Central memory CD8-positive, alpha-beta T cell (primary cell): Measurements from ENCODE around the gene FAM107B.

Source experiments
- ATAC-seq: fragments of 150-1000 bp; cut with Tn5 transposase; replicated peaks from 2 replicates; pipeline ENCODE4 v1.10.0; 2022; ENCODE audit warnings: mild to moderate bottlenecking, moderate FRiP score, moderate number of reproducible peaks; ENCODE audit not compliant: poor library complexity, severe bottlenecking; ENCODE audit errors: extremely low read depth
- DNase-seq, 2 donors: peaks; one replicate each; pipeline ENCODE4 v3.0.0; 2021; ENCODE audit warnings: low spot score in 2 of 2
- H3K27ac Mint-ChIP-seq: one replicate; pipeline ENCODE4 v1.8.0; 2022; ENCODE audit warnings: low read depth, mild to moderate bottlenecking, moderate library complexity, mixed read lengths
- H3K27me3 Mint-ChIP-seq: one replicate; pipeline ENCODE4 v1.8.0; 2022; ENCODE audit warnings: mixed read lengths
- H3K36me3 Mint-ChIP-seq: one replicate; pipeline ENCODE4 v1.8.0; 2022; ENCODE audit warnings: mild to moderate bottlenecking, moderate library complexity, mixed read lengths; ENCODE audit not compliant: insufficient read depth
- H3K4me1 Mint-ChIP-seq: one replicate; pipeline ENCODE4 v1.8.0; 2022; ENCODE audit warnings: mixed read lengths
- H3K4me3 Mint-ChIP-seq: one replicate; pipeline ENCODE4 v1.8.0; 2022; ENCODE audit warnings: mild to moderate bottlenecking, moderate library complexity, mixed read lengths
- H3K9me3 Mint-ChIP-seq: one replicate; pipeline ENCODE4 v1.8.0; 2022; ENCODE audit warnings: mixed read lengths

FAM107B gene

DNA sequence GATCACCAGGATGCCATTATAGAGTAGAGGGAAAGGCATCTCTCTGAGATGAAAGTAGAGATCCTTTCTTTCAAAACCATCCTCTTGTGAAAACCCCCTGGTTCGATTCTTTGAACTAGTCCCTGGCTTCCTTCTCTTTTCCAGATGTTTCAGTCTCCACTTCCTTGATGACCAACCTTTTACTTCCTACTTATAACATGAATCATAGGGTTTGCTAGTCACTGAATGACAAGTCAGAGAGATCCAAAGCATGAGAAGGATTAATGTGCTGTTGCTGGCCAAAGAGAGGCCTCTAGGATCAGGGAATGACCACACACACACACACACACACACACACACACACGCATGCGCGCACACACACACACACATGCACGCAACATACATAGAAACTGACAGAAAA, 282.9 kb downstream of the FAM107B start:
- H3K4me1 Mint-ChIP-seq: no peaks in the 10 kb centered on the region
- no peak overlapping the region for H3K27ac Mint-ChIP-seq
- H3K36me3 Mint-ChIP-seq: peaks cover 2% of the 10 kb centered on the region
- DNase-seq: no peak
- ATAC-seq: no peak
- H3K27me3 Mint-ChIP-seq: peaks cover 9% of the 10 kb centered on the region
- H3K9me3 Mint-ChIP-seq: no peaks in the 10 kb centered on the region
- no peak overlapping the region for H3K4me3 Mint-ChIP-seq

DNA sequence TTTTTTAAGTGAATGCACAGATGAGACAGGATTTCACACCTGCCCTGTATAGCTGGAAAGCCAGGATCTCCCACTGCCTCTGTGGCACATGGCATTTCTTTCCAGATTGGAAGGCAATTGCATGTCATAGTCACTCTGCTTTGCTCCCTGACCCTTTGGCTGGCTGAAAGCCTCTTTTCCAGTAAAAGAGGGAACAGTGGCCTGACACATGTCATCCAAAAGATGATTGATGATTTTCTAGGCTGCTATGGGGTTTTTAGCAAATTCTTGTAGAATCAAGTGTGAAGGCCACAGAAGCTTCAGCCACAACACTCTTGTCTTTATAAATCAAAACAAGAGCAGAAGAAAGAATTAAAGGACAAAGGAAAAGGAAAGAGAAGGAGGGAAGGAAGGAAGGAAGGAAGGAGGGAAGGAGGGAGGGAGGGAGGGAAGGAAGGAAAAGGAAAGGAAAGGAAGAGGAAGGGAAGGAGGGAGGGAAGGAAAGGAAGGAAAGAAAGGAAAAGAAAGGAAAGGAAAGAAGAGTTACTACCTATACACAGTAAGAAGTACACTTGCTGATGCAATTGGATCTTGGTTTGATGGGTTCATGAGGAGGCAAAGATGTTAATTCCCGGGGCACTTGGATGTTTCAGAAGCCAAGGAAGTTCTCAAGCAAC, 285.0 kb downstream of the FAM107B start:
- H3K27ac Mint-ChIP-seq: no peak overlapping the region
- DNase-seq: no peak
- peaks cover 30% of the 10 kb centered on the region for H3K27me3 Mint-ChIP-seq
- ATAC-seq: no peak
- peaks cover 2% of the 10 kb centered on the region for H3K36me3 Mint-ChIP-seq
- no peak overlapping the region for H3K4me3 Mint-ChIP-seq
- no peaks in the 10 kb centered on the region for H3K9me3 Mint-ChIP-seq
- no peaks in the 10 kb centered on the region for H3K4me1 Mint-ChIP-seq

DNA sequence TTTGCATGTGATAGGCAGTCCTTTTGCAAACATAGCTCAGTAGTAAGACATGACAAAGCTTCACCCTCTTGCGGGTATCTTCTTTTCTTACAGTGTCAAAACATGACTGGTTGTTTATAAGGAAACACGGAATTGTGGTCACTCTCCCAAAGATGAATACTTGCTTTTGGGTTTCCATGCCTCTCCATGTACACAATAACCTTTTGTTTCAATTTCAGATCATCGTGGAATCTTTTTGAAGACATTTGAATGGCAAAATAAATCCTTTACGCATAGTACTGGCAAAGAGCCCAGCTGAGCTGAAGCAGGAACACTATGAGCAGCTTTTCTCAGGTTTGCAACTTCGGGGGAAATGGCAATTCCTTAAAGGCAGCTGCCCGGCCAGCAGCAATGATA, 287.2 kb downstream of the FAM107B start:
- H3K36me3 Mint-ChIP-seq: no peaks in the 10 kb centered on the region
- H3K27ac Mint-ChIP-seq: no peak overlapping the region
- DNase-seq: no peak
- H3K9me3 Mint-ChIP-seq: no peaks in the 10 kb centered on the region
- H3K4me3 Mint-ChIP-seq: no peak overlapping the region
- H3K27me3 Mint-ChIP-seq: peaks cover 48% of the 10 kb centered on the region
- ATAC-seq: no peak
- H3K4me1 Mint-ChIP-seq: no peaks in the 10 kb centered on the region

DNA sequence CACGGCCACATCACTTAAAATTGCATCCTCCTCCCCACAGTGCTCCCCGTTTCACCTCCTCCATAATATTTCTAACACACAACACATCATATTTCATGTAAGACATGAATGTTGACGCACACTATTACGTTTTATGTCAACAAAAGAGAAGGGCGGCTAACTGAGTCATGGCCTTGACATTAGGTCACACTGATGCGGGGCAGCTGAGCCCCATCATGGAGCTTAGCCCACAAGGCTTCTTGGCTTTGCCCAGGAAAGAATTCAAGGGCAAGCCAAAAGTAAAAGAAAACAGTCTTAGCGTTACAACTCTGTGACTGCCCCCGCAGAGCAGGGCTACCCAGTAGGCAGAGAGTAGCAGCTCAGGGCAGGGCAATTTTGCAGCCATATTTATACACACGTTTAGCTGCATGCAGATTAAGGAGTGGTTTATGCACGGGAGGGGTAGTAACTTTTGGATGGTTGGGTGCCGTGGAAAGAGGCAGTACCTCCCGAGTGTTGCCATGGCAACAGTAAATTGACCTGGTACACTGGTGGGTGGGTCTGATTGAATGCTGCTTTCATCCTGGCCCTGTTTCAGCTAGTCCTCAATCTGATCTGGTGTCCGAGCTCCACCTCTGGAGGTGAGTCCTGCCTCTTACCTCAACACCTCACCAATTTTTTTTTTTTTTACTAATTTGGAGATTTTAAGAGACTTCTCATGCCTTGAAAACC, 287.8 kb downstream of the FAM107B start:
- H3K27me3 Mint-ChIP-seq: peaks cover 48% of the 10 kb centered on the region
- H3K4me3 Mint-ChIP-seq: no peak overlapping the region
- H3K36me3 Mint-ChIP-seq: no peaks in the 10 kb centered on the region
- DNase-seq (no peak), ATAC-seq (no peak)
- no peak overlapping the region for H3K27ac Mint-ChIP-seq
- H3K9me3 Mint-ChIP-seq: no peaks in the 10 kb centered on the region
- no peaks in the 10 kb centered on the region for H3K4me1 Mint-ChIP-seq

DNA sequence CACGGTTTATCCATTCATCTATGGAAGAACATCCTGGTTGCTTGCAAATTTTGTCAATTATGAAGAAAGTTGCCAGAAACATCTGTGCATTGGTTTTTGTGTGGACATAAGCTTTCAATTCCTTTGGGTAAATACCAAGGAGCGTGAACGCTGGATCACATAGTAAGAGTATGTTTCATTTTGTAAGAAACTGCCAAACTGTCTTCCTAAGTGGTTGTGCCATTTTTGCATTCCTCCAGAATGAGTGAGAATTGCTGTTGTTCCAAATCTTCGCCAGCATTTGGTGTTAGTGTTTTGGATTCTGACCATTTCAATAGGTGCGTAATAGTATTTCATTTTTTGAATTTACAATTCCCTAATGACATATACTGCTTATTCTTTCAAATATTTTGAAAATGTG, 288.7 kb downstream of the FAM107B start:
- Mint-ChIP-seq H3K27ac (no peak overlapping the region), H3K4me1 (no peaks in the 10 kb centered on the region), H3K36me3 (no peaks in the 10 kb centered on the region), H3K4me3 (no peak overlapping the region), H3K9me3 (no peaks in the 10 kb centered on the region), H3K27me3 (peaks cover 48% of the 10 kb centered on the region)
- ATAC-seq (no peak), DNase-seq (no peak)

DNA sequence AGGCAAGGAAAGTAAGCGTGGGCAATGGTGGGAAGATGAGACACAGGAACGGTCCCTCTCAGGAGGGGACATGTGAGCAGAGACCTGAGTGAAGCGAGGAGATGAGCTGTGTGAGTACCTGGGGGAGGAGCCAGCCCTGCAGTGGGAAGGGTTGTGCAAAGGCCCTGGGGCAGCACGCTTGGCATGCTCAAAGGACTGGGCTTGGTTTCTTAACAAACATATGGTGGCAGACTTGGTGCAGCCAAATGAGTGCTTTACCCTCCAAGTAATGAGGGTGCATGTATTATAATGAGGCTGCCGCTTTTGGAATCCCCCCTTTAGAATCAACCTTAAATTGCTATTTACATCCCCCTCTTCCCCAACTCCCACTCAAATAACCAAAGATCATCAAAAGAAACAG, 291.3 kb downstream of the FAM107B start:
- H3K27me3 Mint-ChIP-seq: peaks cover 51% of the 10 kb centered on the region
- no peak overlapping the region for H3K27ac Mint-ChIP-seq
- no peaks in the 10 kb centered on the region for H3K4me1 Mint-ChIP-seq
- no peak overlapping the region for H3K4me3 Mint-ChIP-seq
- H3K9me3 Mint-ChIP-seq: no peaks in the 10 kb centered on the region
- peaks cover 1% of the 10 kb centered on the region for H3K36me3 Mint-ChIP-seq
- DNase-seq (no peak), ATAC-seq (no peak)

DNA sequence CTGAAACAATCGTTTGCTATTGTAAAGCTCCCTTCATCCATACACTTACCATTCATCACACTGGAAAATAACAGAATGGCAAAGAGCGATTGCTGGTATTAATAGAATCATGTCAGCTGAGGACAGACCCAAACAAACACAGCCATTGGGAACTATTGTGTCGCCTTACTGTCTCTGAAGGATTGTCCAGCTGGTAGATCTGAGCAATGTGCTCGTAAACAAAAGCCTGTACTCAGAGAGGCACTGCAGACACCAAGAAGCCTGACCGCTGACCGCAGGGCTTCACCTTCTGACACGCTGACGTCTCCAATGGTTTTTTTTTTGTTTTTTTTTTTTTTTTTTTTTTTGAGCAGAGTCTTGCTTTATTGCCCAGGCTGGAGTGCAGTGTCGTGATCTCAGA, 292.9 kb downstream of the FAM107B start:
- H3K4me1 Mint-ChIP-seq: no peaks in the 10 kb centered on the region
- no peak overlapping the region for H3K27ac Mint-ChIP-seq
- peaks cover 1% of the 10 kb centered on the region for H3K36me3 Mint-ChIP-seq
- no peak overlapping the region for H3K4me3 Mint-ChIP-seq
- no peaks in the 10 kb centered on the region for H3K9me3 Mint-ChIP-seq
- no peak for ATAC-seq
- peaks cover 58% of the 10 kb centered on the region for H3K27me3 Mint-ChIP-seq
- DNase-seq: no peak

DNA sequence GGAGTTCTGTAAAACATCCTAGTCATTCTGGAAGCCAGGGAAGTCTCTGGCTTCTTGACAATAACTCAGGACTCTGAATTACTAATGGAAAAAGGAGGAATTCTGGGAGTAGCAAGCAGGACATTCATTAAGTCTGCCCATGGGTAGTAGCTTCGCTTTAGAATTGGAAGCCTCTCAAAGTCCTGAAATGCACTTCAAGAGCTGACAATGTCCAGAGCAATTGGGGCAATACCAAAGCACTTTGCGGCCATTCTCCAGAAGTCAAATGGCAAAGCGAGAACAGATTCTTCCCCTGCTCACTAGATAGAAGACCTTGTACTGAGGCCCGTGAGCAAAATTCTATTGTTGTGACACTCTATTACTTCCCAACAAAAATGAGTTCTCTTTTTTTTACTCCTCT, 293.7 kb downstream of the FAM107B start:
- peaks cover 1% of the 10 kb centered on the region for H3K36me3 Mint-ChIP-seq
- no peak overlapping the region for H3K4me3 Mint-ChIP-seq
- H3K4me1 Mint-ChIP-seq: no peaks in the 10 kb centered on the region
- H3K9me3 Mint-ChIP-seq: no peaks in the 10 kb centered on the region
- no peak for ATAC-seq
- DNase-seq: no peak
- peaks cover 57% of the 10 kb centered on the region for H3K27me3 Mint-ChIP-seq
- no peak overlapping the region for H3K27ac Mint-ChIP-seq

DNA sequence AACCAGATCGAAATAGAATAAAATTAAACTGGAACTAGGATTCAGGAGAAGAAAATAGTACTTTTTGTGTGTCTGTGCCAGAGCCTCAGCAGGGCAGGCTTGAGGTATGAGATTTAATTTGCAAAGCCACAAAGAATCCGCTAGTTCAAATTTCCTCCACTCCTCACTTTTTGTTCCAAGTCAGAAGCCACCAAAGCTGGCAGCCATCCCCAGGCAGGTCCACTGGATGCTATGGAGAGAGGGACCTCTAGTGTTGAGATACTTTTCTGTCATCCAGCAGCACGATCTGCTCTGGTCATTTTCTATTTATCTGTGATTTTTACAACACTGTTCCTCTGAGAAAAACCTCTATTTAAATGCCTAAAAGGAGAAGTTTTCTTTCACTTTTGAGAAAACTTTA, 296.1 kb downstream of the FAM107B start:
- no peak overlapping the region for H3K27ac Mint-ChIP-seq
- H3K4me1 Mint-ChIP-seq: no peaks in the 10 kb centered on the region
- DNase-seq: no peak
- H3K36me3 Mint-ChIP-seq: peaks cover 1% of the 10 kb centered on the region
- H3K27me3 Mint-ChIP-seq: peaks cover 54% of the 10 kb centered on the region
- no peaks in the 10 kb centered on the region for H3K9me3 Mint-ChIP-seq
- H3K4me3 Mint-ChIP-seq: no peak overlapping the region
- no peak for ATAC-seq

DNA sequence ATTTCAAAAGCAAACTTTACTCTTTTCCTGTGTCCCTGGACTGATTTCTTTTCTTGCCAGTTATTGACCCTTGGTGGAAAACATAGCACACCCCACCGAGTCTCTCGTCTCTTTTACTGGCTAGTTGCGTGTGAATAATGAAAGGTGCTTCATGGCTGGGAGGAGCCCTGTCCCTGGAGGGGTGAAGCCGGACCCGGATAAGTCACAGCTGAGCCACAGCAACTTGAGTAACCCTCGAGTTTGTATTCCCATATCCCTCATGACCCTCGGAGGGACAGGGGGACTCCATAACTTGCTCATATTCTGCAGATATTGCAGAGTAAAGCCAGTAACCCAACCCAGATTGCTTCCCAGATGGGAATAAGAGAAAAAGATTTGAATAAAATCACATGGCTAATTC, 296.5 kb downstream of the FAM107B start:
- H3K36me3 Mint-ChIP-seq: peaks cover 1% of the 10 kb centered on the region
- H3K27ac Mint-ChIP-seq: no peak overlapping the region
- no peak overlapping the region for H3K4me3 Mint-ChIP-seq
- peaks cover 52% of the 10 kb centered on the region for H3K27me3 Mint-ChIP-seq
- H3K9me3 Mint-ChIP-seq: no peaks in the 10 kb centered on the region
- DNase-seq (no peak), ATAC-seq (no peak)
- H3K4me1 Mint-ChIP-seq: no peaks in the 10 kb centered on the region

DNA sequence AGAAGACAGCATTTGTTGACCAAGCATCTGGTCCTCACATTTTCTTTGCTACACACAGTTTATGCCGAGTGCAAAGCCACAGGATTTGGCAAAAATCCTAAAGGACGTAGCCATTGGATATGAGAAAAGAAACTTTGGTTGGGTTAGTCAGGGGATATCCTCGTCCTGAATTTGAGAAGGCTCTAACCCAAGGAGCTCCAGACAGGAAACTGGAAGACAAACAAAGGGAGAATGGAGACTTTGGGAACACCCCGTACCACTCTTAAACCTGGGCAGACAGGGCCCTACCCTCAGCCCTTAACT, 297.3 kb downstream of the FAM107B start:
- ATAC-seq (no peak), DNase-seq (no peak)
- Mint-ChIP-seq H3K36me3 (peaks cover 1% of the 10 kb centered on the region), H3K9me3 (no peaks in the 10 kb centered on the region), H3K27me3 (peaks cover 57% of the 10 kb centered on the region), H3K4me1 (no peaks in the 10 kb centered on the region), H3K4me3 (no peak overlapping the region), H3K27ac (no peak overlapping the region)

DNA sequence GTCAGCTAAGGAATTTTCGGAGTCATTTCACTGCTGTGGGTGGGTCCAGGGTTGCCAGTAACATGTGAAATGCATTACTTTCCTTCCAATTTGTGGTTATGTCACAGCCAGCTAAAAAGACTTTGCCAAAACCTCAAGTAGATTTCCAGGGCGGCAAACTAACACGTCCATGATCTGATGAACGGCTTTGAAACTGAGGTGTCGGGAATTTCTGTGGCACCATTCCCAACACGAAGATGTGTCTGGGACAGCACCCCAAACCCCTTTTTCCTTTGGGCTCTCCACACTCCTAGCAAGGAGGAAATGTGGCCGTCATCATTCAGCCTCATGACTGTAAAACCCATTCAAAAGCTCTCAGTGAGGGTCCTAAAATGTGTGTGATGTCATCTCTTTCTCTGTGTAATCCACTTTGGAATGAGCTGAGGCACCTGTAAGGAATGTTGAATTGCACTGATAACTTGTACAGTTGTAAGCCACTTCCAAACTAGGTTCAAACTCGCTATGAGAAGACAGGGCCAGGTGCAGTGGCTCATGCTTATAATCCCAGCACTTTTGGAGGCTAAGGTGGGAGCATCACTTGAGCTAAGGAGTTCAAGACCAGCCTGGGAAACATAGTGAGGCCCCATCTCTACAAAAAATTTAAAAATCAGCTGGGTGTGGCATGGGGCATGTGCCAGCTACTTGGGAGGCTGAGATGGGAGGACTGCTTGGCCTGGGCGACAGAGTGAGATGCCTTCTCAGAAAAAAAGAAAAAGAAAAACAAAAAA, 297.9 kb downstream of the FAM107B start:
- Mint-ChIP-seq H3K27ac (no peak overlapping the region), H3K4me3 (no peak overlapping the region), H3K4me1 (no peaks in the 10 kb centered on the region), H3K9me3 (no peaks in the 10 kb centered on the region), H3K36me3 (peaks cover 1% of the 10 kb centered on the region), H3K27me3 (peaks cover 62% of the 10 kb centered on the region)
- DNase-seq: no peak
- no peak for ATAC-seq

DNA sequence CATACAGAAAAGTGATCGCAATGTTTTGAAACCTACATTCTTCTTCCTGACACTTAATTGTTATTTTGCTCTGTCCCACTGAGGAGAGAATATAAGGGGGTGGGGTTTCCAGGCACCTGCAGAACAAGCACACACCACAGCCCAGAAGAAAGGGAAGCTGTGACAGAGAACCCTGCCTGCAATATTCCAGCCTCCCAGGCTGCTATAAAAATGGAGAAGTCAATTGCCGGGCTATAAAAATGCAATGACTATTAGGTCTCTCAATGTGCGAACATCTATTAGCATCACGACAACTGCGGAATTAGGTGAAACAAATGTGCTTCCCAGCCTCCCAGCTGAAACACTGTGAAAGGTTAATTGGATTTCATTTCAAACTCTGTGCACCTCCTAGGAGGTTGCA, 298.7 kb downstream of the FAM107B start:
- no peak for DNase-seq
- no peak overlapping the region for H3K27ac Mint-ChIP-seq

More for the DNA sequence above, 298.7 kb downstream of the FAM107B start:
- no peak for ATAC-seq
- Mint-ChIP-seq H3K4me3 (no peak overlapping the region), H3K27me3 (peaks cover 67% of the 10 kb centered on the region), H3K4me1 (no peaks in the 10 kb centered on the region), H3K9me3 (no peaks in the 10 kb centered on the region), H3K36me3 (peaks cover 1% of the 10 kb centered on the region)
